Stimulated activated CD4-positive, alpha-beta T cell treated with anti-CD3 and anti-CD28 coated beads, Interleukin-4, amount 100 ng/mL, for 48 hours (primary cell): ENCODE results near the gene NR2C1.

Source experiments
- DNase-seq, 2 donors: peaks; one replicate each; pipeline ENCODE4 v3.0.0-alpha.2; 2020; ENCODE audit warnings: low read depth in 2 of 2

Gene NR2C1

GRCh38 chr12:95083938-95084337 is 10.5 kb upstream of the NR2C1 start:
- DNase-seq = no peak

GRCh38 chr12:95083471-95083870 is 10.1 kb upstream of the NR2C1 start:
- DNase-seq = no peak

- no peak for DNase-seq
Measured at GRCh38 chr12:95077341-95077740, 3.9 kb upstream of the NR2C1 start.

GRCh38 chr12:95074766-95075165 is 1.3 kb upstream of the NR2C1 start:
- DNase-seq = no peak

- DNase-seq = peak in 1 of 2 donors; percentile 83
Measured at GRCh38 chr12:95073698-95074520, 491 bp upstream of the NR2C1 start.

- DNase-seq = no peak
Measured at GRCh38 chr12:95070378-95070777, 3.0 kb downstream of the NR2C1 start.

GRCh38 chr12:95066091-95066855 is 7.1 kb downstream of the NR2C1 start:
- no peak for DNase-seq

GRCh38 chr12:95060951-95061350 is 12.5 kb downstream of the NR2C1 start:
- DNase-seq = no peak

GRCh38 chr12:95059984-95060383 is 13.4 kb downstream of the NR2C1 start:
- no peak for DNase-seq

- no peak for DNase-seq
Measured at GRCh38 chr12:95057424-95057823, 16.0 kb downstream of the NR2C1 start.

- no peak for DNase-seq
Measured at GRCh38 chr12:95055057-95055456, 18.4 kb downstream of the NR2C1 start.

- DNase-seq = no peak
Measured at GRCh38 chr12:95054206-95054605, 19.2 kb downstream of the NR2C1 start.

GRCh38 chr12:95051241-95051640 is 22.2 kb downstream of the NR2C1 start:
- no peak for DNase-seq

GRCh38 chr12:95037906-95038305 is 35.5 kb downstream of the NR2C1 start:
- no peak for DNase-seq

- DNase-seq = no peak
Measured at GRCh38 chr12:95034750-95035149, 38.7 kb downstream of the NR2C1 start.

- no peak for DNase-seq
Measured at GRCh38 chr12:95022477-95022876, 50.9 kb downstream of the NR2C1 start.

- DNase-seq = no peak
Measured at GRCh38 chr12:95017482-95017881, 55.9 kb downstream of the NR2C1 start.

GRCh38 chr12:95016120-95016519 is 57.3 kb downstream of the NR2C1 start:
- no peak for DNase-seq

GRCh38 chr12:95014554-95014953 is 58.9 kb downstream of the NR2C1 start:
- DNase-seq = no peak

GRCh38 chr12:95006206-95006605 is 67.2 kb downstream of the NR2C1 start:
- DNase-seq = no peak

GRCh38 chr12:95004610-95005009 is 68.8 kb downstream of the NR2C1 start:
- no peak for DNase-seq

- no peak for DNase-seq
Measured at GRCh38 chr12:95003921-95004272, 69.5 kb downstream of the NR2C1 start.

- DNase-seq = peak; percentile 93 to 96
Measured at GRCh38 chr12:95003213-95003920, 70.1 kb downstream of the NR2C1 start, which contains the start of gene NDUFA12. Gene NDUFA12 (minus strand): TSS chr12:95003697. CDS start chr12:95003680, 17 bp downstream.
